H1 (cell line): ENCODE results near the gene PLCB1. TPM values are rescaled to one million over a fixed set of nuclear protein-coding genes. Genes with fewer than 3 reads are reported as not detected.

ENCODE experiments used
- CTCF ChIA-PET: fragments of 300-600 bp; sonication (Branson Sonifier 250); formaldehyde crosslinking; loops from one replicate; lab custom pipeline; 2021; ENCODE audit not compliant: partially characterized antibody; lab: Charles Lee
- POLR2A ChIA-PET: fragments of 300-600 bp; sonication (Branson Sonifier 250); formaldehyde crosslinking; loops from one replicate; lab custom pipeline; 2021; ENCODE audit warnings: inconsistent platforms; ENCODE audit not compliant: partially characterized antibody; lab: Charles Lee
- DNase-seq, 2 experiments: peaks; one replicate each; pipeline versions ENCODE4 v3.0.0 to v3.0.0-alpha.2; 2010 to 2022; ENCODE audit warnings: low spot score in 2 of 2, low read depth in 1 of 2, mixed read lengths in 1 of 2
- FAIRE-seq: peaks from 2 replicates; lab custom pipeline; 2011; peaks lifted over from hg19 to GRCh38; lab: Jason Lieb, UNC
- H2AFZ ChIP-seq: 2 replicates; pipeline ENCODE4 v1.8.1; 2012; ENCODE audit warnings: low read length, inconsistent platforms
- H2AK5ac ChIP-seq: 2 replicates; pipeline ENCODE4 v1.6.1; 2013; ENCODE audit warnings: low read depth, low read length
- H2BK120ac ChIP-seq: replicated peaks from 2 replicates; pipeline ENCODE3; 2013; ENCODE audit warnings: low read depth, low read length, inconsistent platforms
- H2BK12ac ChIP-seq: 2 replicates; pipeline ENCODE4 v1.6.1; 2013; ENCODE audit warnings: low read depth, low read length
- H2BK15ac ChIP-seq: 2 replicates; pipeline ENCODE4 v1.6.1; 2013; ENCODE audit warnings: low read length
- H2BK20ac ChIP-seq: 2 replicates; pipeline ENCODE4 v1.6.1; 2013; ENCODE audit warnings: low read length
- H2BK5ac ChIP-seq: 2 replicates; pipeline ENCODE4 v1.6.1; 2013; ENCODE audit warnings: low read depth, low read length
- H3K14ac ChIP-seq: 2 replicates; pipeline ENCODE4 v1.6.1; 2013; ENCODE audit warnings: inconsistent platforms; ENCODE audit not compliant: insufficient read length
- H3K18ac ChIP-seq: 2 replicates; pipeline ENCODE4 v1.6.1; 2013; ENCODE audit warnings: low read length; ENCODE audit errors: extremely low read depth
- H3K23ac ChIP-seq: 2 replicates; pipeline ENCODE4 v1.6.1; 2013; ENCODE audit warnings: inconsistent platforms; ENCODE audit not compliant: insufficient read length
- H3K23me2 ChIP-seq: 2 replicates; pipeline ENCODE4 v1.6.1; 2013; ENCODE audit warnings: low read depth, low read length
- H3K27ac ChIP-seq: 2 replicates; pipeline ENCODE4 v1.6.1; 2011; ENCODE audit warnings: low read depth, low read length, inconsistent platforms
- H3K27me3 ChIP-seq, 4 experiments: replicated peaks in 1 of 4; 1 replicate in 1 of 4; 2 replicates in 3 of 4; pipeline versions ENCODE4 v1.6.1 to v1.8.1; 2011 to 2013; ENCODE audit warnings: low read length in 3 of 4, mild to moderate bottlenecking in 3 of 4, inconsistent platforms in 2 of 4, mixed read lengths in 2 of 4, moderate library complexity in 1 of 4; ENCODE audit not compliant: control insufficient read depth in 3 of 4, insufficient read depth in 3 of 4; ENCODE audit errors: extremely low read depth in 1 of 4
- H3K36me3 ChIP-seq, 4 experiments: 2 replicates each; pipeline versions ENCODE4 v1.6.1 to v1.8.1; 2011 to 2013; ENCODE audit warnings: mild to moderate bottlenecking in 4 of 4, low read length in 3 of 4, moderate library complexity in 2 of 4, control low read depth in 1 of 4, inconsistent platforms in 1 of 4; ENCODE audit not compliant: insufficient read depth in 4 of 4, control insufficient read depth in 2 of 4
- H3K4ac ChIP-seq: replicated peaks from 2 replicates; pipeline ENCODE3; 2013; ENCODE audit warnings: low read length, low read depth, mixed read lengths, inconsistent platforms; ENCODE audit not compliant: insufficient read length
- H3K4me1 ChIP-seq, 4 experiments: replicated peaks in 1 of 4; 1 replicate in 1 of 4; 2 replicates in 3 of 4; pipeline versions ENCODE4 v1.6.1 to v1.8.1; 2011 to 2013; ENCODE audit warnings: low read length in 3 of 4, inconsistent platforms in 2 of 4, mixed read lengths in 1 of 4; ENCODE audit not compliant: insufficient read depth in 4 of 4, control insufficient read depth in 3 of 4
- H3K4me2 ChIP-seq, 2 experiments: 2 replicates each; pipeline versions ENCODE4 v1.6.1 to v1.8.1; 2011 to 2013; ENCODE audit warnings: low read depth in 2 of 2, low read length in 2 of 2, control low read depth in 1 of 2, inconsistent platforms in 1 of 2, mild to moderate bottlenecking in 1 of 2; ENCODE audit not compliant: insufficient read depth in 1 of 2
- H3K4me3 ChIP-seq, 4 experiments: fragments of 200-600, 300-600 bp in 1 of 4; sonication (generic), shearing (Covaris generic), sonication (Bioruptor Twin) in 1 of 4; 2 replicates each; pipeline versions ENCODE4 v1.5.1 to v1.8.1; 2011 to 2016; ENCODE audit warnings: low read length in 4 of 4, low read depth in 3 of 4, control low read depth in 2 of 4, inconsistent platforms in 2 of 4, mild to moderate bottlenecking in 2 of 4, mixed read lengths in 1 of 4, moderate library complexity in 1 of 4; ENCODE audit not compliant: insufficient read depth in 2 of 4; ENCODE audit errors: extremely low read depth in 1 of 4
- H3K56ac ChIP-seq: replicated peaks from 2 replicates; pipeline ENCODE3; 2013; ENCODE audit warnings: low read depth, mild to moderate bottlenecking, mixed read lengths, low read length, inconsistent platforms; ENCODE audit not compliant: insufficient read length
- H3K79me1 ChIP-seq: 2 replicates; pipeline ENCODE4 v1.6.1; 2013; ENCODE audit warnings: low read depth, low read length, control low read depth
- H3K79me2 ChIP-seq, 2 experiments: 2 replicates each; pipeline versions ENCODE4 v1.6.1 to v1.8.1; 2012 to 2013; ENCODE audit warnings: low read length in 2 of 2, mild to moderate bottlenecking in 2 of 2, inconsistent platforms in 1 of 2; ENCODE audit not compliant: insufficient read depth in 2 of 2, control insufficient read depth in 1 of 2
- H3K9ac ChIP-seq, 4 experiments: replicated peaks in 1 of 4; 1 replicate in 1 of 4; 2 replicates in 3 of 4; pipeline versions ENCODE4 v1.6.1 to v1.8.1; 2011 to 2013; ENCODE audit warnings: low read depth in 3 of 4, low read length in 3 of 4, control low read depth in 2 of 4, mild to moderate bottlenecking in 2 of 4, moderate library complexity in 2 of 4, inconsistent platforms in 1 of 4; ENCODE audit errors: extremely low read depth in 1 of 4
- H3K9me3 ChIP-seq, 2 experiments: 2 replicates each; pipeline versions ENCODE4 v1.6.1 to v1.8.1; 2012 to 2013; ENCODE audit warnings: mild to moderate bottlenecking in 2 of 2, moderate library complexity in 2 of 2, control low read depth in 1 of 2, inconsistent platforms in 1 of 2, low read depth in 1 of 2, low read length in 1 of 2, mixed read lengths in 1 of 2; ENCODE audit not compliant: insufficient read depth in 2 of 2
- H4K20me1 ChIP-seq, 2 experiments: replicated peaks in 1 of 2; 2 replicates each; pipeline versions ENCODE3 to v1.8.1; 2011 to 2013; ENCODE audit warnings: inconsistent platforms in 2 of 2, low read length in 2 of 2, mild to moderate bottlenecking in 1 of 2; ENCODE audit not compliant: insufficient read depth in 2 of 2, control insufficient read depth in 1 of 2
- H4K5ac ChIP-seq: 2 replicates; pipeline ENCODE4 v1.6.1; 2013; ENCODE audit warnings: low read length, low read depth, mixed read lengths, inconsistent platforms; ENCODE audit not compliant: insufficient read length
- H4K8ac ChIP-seq: 2 replicates; pipeline ENCODE4 v1.8.0; 2013; ENCODE audit warnings: mild to moderate bottlenecking, moderate library complexity, low read length, inconsistent platforms; ENCODE audit not compliant: insufficient read depth; ENCODE audit errors: extremely low read depth
- H4K91ac ChIP-seq: replicated peaks from 2 replicates; pipeline ENCODE3; 2013; ENCODE audit warnings: low read length, mixed read lengths, inconsistent platforms; ENCODE audit not compliant: insufficient read length
- CREB1 ChIP-seq: IDR thresholded peaks from 2 replicates; pipeline ENCODE4 v1.6.1; 2012; ENCODE audit warnings: inconsistent platforms
- KDM1A ChIP-seq: fragments of 200-600, 300-600 bp; sonication (generic); IDR thresholded peaks from 2 replicates; pipeline ENCODE4 v1.7.1; 2016; ENCODE audit warnings: mild to moderate bottlenecking, low read length, borderline replicate concordance
- TEAD4 ChIP-seq: IDR thresholded peaks from 2 replicates; pipeline ENCODE4 v1.6.1; 2012; ENCODE audit warnings: low read depth, low read length, inconsistent platforms, mixed read lengths
- WGBS, 2 experiments: shearing (Covaris generic) in 1 of 2; methylation state at CpG; one replicate each; pipeline versions ENCODE4 v1.1.6 to v1.1.7; 2013 to 2015; ENCODE audit warnings: low lambda C conversion rate in 2 of 2, mixed read lengths in 2 of 2, inconsistent platforms in 1 of 2, low coverage in 1 of 2, missing lambda C conversion rate in 1 of 2; ENCODE audit not compliant: insufficient replicate concordance in 2 of 2, insufficient coverage in 1 of 2, insufficient read length in 1 of 2; ENCODE audit errors: extremely low coverage in 1 of 2, missing lambda C conversion rate in 1 of 2; 5-methylcytosine and 5-hydroxymethylcytosine counted together
- polyA plus RNA-seq, 7 experiments: library from polyadenylated mRNA; depleted of rRNA in 3 of 7; stranded (reverse) in 5 of 7; unstranded in 2 of 7; fragments of >200 nt in 5 of 7; fragments of 200-250 nt in 2 of 7; gene quantifications; 1 replicate in 5 of 7; 2 replicates in 1 of 7; 4 replicates in 1 of 7; pipeline versions ENCODE4 v1.2.1 to v1.2.3, GENCODE V29; 2011 to 2013; ENCODE audit warnings: missing spikeins in 2 of 7, mixed read lengths in 2 of 7
- total RNA-seq: library from RNA; stranded (reverse); fragmentation: NEBNext Ultra II Directional; extraction: Animal tissue kit (Norgen Biotek cat#: 25700); gene quantifications from 2 replicates; pipeline ENCODE4 v1.2.1, GENCODE V29; 2021

Gene PLCB1
- total and polyA plus RNA-seq, 2 of the 8 experiments (the other 6 are each of a cell fraction or from before 2014, with no cell fraction given), result 2.6 to 9.1 TPM

DNA sequence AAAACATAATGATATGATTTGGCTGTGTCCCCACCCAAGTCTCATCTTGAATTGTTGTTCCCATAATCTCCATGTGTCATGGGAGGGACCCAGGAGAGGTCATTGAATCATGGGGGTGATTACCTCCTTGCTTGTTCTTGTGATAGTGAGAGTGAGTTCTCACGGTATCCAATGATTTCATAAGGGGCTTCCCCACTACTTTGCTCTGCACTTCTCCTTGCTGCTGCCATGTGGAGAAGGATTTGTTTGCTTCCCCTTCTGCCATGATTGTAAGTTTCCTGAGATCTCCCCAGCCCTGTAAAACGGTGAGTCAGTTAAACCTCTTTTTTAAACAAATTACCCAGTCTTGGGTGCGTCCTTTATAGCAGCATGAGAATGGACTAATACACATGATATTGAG is 780.0 kb downstream of the PLCB1 start:
- Histone ChIP-seq H2AFZ (no peak overlapping the region), H3K23me2 (no peaks in the 10 kb centered on the region), H3K18ac (no peak overlapping the region), H3K9ac (no peak overlapping the region), H4K91ac (no peak overlapping the region), H3K79me1 (no peaks in the 10 kb centered on the region), H3K36me3 (no peaks in the 10 kb centered on the region; a peak in 1 of 8 replicates), H4K20me1 (no peaks in the 10 kb centered on the region), H2BK20ac (no peak overlapping the region), H2BK5ac (no peak overlapping the region), H3K9me3 (no peaks in the 10 kb centered on the region; a peak in 1 of 4 replicates), H2AK5ac (no peak overlapping the region), H2BK12ac (no peak overlapping the region), H4K5ac (no peak overlapping the region), H3K23ac (no peak overlapping the region), H3K56ac (no peak overlapping the region), H4K8ac (no peak overlapping the region), H3K27ac (no peak overlapping the region), H3K14ac (no peak overlapping the region), H3K4me1 (no peaks in the 10 kb centered on the region; a peak in 2 of 7 replicates), H3K79me2 (no peaks in the 10 kb centered on the region), H3K27me3 (no peaks in the 10 kb centered on the region), H2BK120ac (no peak overlapping the region), H3K4ac (no peak overlapping the region), H3K4me2 (no peak overlapping the region), H2BK15ac (no peak overlapping the region), H3K4me3 (no peak overlapping the region)
- ChIA-PET CTCF (no interaction called here), POLR2A (no interaction called here)
- WGBS, 2 experiments, result 79% methylated on average over 3 of the region's 3 CpGs; no CpG with 5 or more reads in 1 of the 2 experiments
- TF ChIP-seq KDM1A, result no peak
- no peak for TF ChIP-seq CREB1
- no peak for TF ChIP-seq TEAD4
- DNase-seq, result no peak
- no peak for FAIRE-seq
